GM19372 (cell line): ENCODE data around the gene IRX6.

ENCODE experiments used
- ATAC-seq: cut with Tn5 transposase; IDR thresholded peaks from one replicate; pipeline ENCODE4 v1.9.1; 2021; ENCODE audit warnings: mild to moderate bottlenecking, low read depth, moderate library complexity; ENCODE audit not compliant: unreplicated experiment

Gene IRX6

DNA sequence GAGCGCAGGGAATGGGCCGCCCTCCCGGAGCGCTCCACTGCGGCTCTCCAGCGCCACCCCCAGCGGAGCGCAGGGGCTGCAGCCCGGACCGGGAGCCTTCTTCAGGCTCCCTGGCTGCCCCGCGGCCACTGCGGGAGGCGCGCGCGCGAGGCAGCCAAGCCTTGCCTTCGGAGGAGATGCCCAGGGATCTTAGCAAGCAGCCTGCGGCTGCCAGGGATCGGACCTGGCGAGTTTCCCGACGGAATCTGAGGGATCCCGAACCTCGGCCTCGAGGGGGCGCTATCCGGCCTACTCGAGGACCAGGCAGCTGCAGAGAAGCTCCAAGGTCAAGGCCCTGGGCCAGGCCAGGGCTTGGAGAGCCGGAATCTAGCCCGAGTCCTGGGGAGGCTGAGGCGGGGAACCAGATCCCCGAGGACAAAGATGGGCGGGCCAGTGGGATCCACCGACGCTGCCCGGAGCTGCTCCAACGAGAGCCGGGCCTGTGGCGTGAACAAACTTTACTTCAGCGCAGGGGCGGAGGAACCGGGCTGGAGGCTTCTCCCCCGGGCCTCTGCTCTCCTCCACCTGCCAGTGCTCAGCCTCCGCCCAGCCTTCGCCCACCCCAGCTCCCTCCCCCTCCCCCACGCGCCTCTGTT, at the start of gene IRX6:
TSS of gene IRX6 (plus strand) at position 567 of the 635 bp plus-strand sequence. CDS start 889 bp downstream, outside the sequence.
- ATAC-seq: no peak

DNA sequence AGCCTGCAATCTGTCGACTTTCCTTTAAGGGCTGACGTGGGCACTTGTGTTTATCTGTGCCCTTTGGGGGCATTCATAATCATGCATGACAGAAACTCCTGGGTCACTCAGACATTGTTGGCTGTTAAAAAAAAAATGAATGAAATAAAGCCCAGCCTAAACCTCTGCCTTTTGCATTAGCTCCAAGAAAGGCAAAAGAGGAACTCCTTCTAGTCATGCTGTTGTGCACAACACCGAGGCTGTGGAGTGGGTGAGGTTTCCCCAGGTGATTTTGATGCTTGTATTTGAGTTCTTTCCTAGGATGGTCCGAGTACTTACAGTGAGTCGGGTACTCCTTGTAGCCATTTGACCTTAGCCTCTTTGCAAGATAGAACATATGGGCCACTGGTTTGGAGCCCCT, 49.6 kb upstream of the IRX6 start:
- no peak for ATAC-seq

DNA sequence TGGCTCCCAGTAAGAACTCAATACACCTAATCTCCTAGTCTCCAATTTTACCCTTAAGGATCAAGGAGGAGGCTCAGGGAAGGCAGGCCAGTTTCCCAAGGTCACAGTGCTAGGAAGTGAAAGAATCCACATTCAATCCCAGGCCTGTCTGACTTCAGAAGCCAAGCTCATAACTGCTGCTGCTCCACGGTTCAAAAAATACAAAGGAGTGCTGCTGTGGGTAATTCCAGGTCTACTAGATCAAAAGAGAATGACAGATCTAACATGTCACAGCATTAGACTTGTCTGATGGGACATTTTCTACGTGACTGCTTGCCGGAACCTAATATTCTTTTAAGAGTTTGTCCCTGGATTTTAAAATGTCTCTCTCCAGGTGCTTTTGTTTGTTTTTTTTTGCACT, 48.8 kb upstream of the IRX6 start:
- no peak for ATAC-seq

DNA sequence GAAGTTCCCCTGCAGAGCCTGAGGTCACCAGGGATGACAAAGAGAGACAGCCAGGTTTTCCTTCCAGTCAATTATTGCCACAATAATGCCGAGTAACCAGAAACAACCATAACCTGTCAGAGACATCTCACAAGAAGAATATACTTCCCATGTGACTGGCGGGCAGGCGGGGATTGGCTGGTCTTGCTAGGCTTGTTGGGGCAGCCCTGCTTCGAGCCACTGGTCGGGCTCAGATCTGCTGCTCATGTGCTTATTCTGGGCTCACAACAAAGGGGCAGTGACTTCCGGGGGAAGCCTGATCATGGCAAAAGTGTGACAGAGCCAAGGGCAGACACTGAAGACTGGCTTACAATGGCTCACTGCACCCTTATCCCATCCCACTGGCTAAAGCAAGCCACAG, 48.1 kb upstream of the IRX6 start:
- ATAC-seq: no peak

DNA sequence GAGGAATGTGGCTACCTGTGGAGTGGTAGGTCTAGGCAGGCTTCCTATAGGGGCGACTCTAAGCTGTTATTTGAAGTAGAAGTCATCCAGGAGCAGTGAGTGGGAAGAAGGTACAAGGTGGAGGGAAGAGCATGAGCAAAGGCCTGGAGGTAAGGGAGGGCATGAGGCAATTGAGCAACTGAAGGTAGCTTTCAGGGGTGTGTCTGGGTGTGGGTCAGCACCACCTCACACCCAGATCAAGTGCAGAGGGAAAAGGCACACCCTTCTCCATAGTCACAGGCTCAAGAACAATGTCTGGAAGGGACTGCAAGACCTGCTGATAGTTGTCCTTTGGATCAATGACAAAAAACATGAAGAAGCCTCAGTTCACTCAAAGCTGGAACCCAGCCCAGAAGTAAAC, 46.5 kb upstream of the IRX6 start:
- no peak for ATAC-seq

GRCh38 chr16:55279598-55279997, 44.4 kb upstream of the IRX6 start:
- ATAC-seq: no peak

DNA sequence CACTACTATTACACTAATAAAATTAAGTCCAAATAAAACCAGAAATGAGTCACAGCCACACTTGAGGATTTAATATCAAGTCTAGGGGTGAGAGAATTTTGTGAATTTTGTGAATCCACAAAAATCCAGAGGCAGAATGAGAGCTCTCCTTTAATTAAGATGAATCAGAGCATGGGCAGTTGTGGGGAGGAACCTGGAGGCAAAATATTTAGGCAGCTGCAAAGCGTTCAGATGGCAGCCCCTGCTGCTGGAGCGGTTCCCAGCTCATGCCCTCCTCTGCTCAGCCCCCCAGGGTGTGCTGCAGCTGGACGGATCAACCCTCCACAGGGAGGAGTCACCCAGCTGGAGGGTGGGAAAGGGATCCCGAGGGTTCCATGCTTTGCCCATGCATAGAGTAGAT, 43.4 kb upstream of the IRX6 start:
- no peak for ATAC-seq

- ATAC-seq: no peak
Measured at GRCh38 chr16:55282441-55282840, 41.6 kb upstream of the IRX6 start.

DNA sequence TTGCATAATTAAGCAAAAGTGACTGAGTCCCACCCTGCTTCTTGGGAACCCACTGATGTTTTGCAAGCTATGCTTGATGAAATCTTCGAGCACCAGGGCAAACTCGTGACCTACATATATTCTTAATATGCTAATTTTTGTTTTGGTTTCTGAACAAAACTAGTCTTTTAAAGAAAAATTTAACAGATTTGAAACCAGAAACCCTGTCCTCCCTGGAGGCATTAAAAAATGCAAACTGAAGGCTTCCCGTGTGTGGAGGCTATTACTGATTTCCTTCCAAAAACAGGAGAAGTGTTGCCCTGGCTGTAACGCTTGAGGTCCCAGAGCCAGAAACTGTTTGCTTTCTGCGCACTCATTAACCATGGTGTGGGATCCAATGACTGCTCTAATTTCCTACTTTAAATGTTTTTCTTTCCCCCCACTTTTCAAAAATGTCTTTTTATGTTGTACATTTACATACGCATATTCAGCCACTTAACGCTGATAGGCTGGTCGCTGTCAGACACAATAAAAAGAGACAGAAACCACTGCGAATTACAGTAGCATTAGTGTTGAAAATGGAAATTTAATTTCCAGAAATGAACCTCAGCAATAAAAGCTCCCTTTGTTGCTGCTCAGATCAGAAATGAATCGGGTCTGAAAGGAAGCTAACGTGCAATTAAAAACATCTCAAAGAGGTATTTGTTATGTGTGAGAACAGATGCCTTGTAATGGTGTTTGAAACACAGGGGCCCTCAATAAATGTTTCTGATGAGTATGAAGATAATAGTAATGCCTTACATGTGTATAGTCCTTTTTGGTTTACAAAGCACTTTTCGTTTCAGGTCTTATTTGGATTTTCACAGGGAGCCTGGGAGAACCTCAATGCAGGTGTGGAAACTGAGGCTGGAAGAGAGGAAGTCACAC, 39.9 kb upstream of the IRX6 start:
- ATAC-seq: no peak

- no peak for ATAC-seq
Measured at GRCh38 chr16:55284718-55285099, 39.3 kb upstream of the IRX6 start.

DNA sequence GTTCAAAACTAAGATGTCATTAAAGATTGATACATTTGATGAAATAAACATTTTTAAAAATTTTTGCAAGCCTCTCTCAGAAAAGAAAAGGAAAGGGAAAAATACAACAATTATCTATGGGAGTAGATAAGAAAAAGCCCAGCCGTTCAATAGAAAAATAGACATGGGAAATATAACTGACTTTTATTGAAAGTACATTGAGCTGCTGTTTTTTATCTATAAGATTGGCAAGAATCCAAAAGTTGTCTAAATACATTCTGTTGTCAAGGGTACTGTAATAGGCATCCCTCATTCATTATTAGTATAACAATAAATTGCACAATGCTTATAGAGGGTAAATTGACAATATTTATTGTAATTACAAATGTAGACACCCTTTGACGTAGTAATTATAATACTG, 38.4 kb upstream of the IRX6 start:
- ATAC-seq: no peak

DNA sequence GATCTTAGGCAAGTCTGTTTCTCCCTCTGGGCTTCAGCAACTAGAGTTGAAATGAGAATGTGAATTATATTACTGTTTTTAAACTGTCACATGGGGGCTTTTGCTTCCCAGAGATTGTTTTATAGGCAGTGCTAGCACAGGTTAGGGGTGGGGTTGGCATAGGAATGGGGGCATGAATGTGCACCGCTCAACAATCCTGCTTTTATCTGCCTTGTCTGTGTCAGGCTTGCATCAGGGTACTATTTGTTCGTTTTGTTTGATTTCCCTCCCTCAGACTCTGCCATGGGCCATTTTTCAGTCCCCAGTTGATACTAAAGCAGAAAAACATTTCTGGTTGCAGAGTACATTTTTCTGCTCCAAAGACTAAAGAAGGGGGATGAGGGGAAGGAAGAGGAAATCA, 34.6 kb upstream of the IRX6 start:
- ATAC-seq: no peak

- no peak for ATAC-seq
Measured at GRCh38 chr16:55291847-55292246, 32.2 kb upstream of the IRX6 start.

GRCh38 chr16:55292491-55292890, 31.5 kb upstream of the IRX6 start:
- ATAC-seq: no peak

- no peak for ATAC-seq
Measured at GRCh38 chr16:55294129-55294528, 29.9 kb upstream of the IRX6 start.

GRCh38 chr16:55294931-55295342, 29.1 kb upstream of the IRX6 start:
- ATAC-seq: no peak

DNA sequence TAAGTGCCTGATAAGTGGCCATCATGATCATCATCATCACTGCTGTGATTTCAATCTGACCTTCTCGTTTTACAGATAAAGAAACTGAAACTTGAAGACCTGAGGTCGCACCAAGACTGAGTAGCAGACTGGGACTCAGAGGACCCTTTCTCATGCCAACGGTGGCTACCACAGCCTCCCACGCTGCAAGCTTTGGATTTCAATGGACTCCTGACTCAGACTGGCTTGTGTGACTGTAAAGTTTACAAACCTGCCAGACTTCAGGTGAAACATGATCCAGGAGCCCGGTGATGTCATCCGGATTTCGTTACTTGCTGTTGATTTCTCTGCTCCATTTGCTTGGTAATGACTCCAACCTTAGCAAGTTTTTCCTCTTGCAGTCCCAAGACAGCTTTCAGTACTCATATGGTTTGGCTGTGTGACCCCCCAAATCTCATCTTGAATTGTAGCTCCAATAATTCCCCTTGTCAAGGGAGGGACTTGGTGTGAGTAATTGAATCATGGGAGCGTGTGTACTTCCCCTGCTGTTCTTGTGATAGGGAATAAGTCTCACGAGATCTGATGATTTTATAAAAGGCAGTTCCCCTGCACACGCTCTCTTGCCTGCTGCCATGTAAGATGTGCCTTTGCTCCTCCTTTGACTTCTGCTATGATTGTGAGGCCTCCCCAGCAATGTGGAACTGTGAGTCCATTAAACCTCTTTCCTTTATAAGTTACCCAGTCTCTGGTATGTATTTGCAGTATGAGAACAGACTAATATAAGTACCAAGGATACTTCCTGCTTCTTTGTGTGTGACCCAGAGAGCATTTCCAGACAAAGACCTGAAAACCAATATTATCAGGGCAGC, 26.7 kb upstream of the IRX6 start:
- ATAC-seq: no peak

DNA sequence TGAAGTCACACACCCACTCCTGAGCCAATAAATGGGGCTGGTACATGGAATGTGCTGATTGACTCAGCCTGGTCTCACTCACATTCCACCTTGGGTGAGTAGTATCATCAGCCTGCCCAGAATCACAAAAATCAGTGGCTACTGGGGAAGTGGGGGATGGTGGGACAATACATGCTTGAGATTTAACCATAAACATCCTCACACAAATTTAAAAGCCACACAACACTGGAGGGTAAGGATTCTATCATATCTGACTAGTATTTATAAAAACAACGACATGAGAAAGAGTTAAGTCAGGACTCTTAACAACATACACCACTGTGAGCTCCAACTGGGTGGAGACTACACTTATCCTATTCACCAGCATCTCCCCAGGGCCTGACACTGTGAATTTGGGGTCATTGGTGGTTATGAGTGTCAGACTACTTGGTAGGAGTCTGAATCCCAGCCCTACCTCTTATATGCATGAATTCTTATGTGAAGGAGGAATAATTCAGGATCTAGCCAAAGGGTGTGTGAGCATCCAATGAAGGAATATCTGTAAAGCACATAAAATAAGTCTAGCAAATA, 26.0 kb upstream of the IRX6 start:
- ATAC-seq: no peak

DNA sequence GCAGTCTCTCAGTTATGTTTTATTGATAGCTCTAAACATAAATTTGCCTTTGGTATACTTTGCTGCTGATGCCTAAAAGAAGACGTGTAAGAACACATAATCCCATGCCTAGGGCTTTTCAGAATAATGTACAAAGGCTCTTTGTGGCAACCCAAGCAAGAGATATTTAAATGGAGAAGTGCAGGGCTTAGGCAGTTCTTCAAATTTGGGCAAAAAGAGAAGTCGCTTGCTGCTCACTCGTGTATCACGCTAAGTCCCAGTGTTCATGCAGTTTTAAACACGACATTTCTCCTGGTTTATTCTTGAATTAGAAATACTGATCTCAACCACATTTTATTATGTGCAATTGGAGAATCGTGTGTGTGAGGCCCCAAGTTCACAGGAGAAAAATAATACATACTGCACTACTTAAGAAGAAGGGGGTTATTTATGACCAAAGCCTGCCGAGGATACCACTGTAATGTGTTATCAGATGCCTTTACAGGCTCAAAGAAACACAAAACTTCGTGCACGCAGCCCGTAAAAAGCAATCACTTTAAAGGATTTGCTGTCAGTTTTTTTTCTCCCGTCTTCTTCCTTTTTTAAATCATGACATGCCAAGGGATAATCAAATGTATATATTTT, 22.5 kb upstream of the IRX6 start:
- ATAC-seq: no peak

GRCh38 chr16:55302635-55303034, 21.4 kb upstream of the IRX6 start:
- no peak for ATAC-seq
